Erythroblast (primary cell): ENCODE data around the gene NTSR1.

ENCODE experiments used
- GATA1 ChIP-seq: IDR thresholded peaks from 2 replicates; pipeline ENCODE4 v1.6.1; 2011; ENCODE audit warnings: low read depth, mild to moderate bottlenecking, control low read depth, low read length, moderate library complexity
- POLR2A ChIP-seq: IDR thresholded peaks from 2 replicates; pipeline ENCODE4 v1.6.1; 2011; ENCODE audit warnings: mild to moderate bottlenecking, low read length

DNA sequence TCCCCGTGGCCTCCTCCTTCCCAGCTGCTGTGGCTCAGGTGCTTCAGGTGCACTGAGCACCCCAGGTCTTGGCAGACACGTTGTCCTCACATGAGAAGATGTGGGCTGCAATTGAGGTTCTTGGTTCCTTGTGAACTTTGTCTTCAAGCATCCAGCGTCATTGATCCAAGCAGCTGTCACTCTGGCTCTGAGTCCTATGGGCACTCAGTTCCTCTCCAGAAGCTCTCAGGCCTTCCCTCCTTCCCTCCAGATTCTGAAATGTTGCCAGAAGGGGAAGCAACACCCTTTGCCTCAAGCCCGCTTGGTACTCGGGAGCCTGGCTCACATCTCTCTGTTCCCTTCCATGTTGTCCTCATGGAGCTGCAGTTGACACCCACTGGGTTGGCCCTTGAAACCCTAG lies 79.2 kb downstream of the NTSR1 start:
- TF ChIP-seq POLR2A (no peak), GATA1 (no peak)
